Hepatocyte (in vitro differentiated cells): ENCODE measurements around the gene NINJ1.

ENCODE experiments used
- EZH2 ChIP-seq: fragments of 200-600 bp; sonication (generic); IDR thresholded peaks from 2 replicates; pipeline ENCODE4 v1.6.1; 2016; ENCODE audit warnings: antibody characterized with exemption, mild to moderate bottlenecking, borderline replicate concordance
- TF ChIP-seq, protein P1 (sequence below): fragments of 200-600 bp; sonication (generic); IDR thresholded peaks from 2 replicates; pipeline ENCODE4 v1.5.1; 2016; ENCODE audit warnings: antibody characterized with exemption, mild to moderate bottlenecking; ENCODE audit not compliant: poor library complexity

DNA sequence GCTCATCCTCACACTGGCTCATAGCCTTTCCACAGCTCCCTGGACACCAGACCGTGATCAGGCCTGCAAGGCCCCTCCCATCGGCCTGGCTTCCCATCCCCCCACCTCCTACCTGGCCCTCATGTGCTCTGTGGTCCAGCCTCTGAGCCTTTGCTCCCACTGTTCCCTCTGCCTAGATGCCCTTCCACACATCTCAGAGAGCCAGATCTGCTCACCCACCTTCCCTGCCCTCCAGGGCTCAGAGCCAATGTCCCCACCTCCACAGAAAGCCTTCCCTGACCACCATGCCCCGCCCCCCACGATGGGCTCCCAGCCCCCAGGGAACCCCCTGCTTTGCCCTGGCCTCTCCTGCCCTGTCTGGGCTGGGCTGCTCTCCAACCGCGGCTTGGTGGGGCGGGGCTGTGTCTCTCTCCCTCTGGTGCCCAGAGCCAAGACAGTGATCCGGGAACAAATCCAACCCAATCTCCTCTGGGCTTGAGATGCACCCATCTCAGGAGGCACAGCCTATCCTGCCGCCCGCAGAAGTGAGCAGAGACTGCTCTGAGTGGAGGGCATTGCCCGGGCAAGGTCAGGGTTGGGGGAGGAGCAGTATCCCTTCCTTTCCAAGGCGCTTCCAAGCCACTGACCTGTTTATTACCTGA lies 1.6 kb downstream of the NINJ1 start:
- TF ChIP-seq, protein P1, sequence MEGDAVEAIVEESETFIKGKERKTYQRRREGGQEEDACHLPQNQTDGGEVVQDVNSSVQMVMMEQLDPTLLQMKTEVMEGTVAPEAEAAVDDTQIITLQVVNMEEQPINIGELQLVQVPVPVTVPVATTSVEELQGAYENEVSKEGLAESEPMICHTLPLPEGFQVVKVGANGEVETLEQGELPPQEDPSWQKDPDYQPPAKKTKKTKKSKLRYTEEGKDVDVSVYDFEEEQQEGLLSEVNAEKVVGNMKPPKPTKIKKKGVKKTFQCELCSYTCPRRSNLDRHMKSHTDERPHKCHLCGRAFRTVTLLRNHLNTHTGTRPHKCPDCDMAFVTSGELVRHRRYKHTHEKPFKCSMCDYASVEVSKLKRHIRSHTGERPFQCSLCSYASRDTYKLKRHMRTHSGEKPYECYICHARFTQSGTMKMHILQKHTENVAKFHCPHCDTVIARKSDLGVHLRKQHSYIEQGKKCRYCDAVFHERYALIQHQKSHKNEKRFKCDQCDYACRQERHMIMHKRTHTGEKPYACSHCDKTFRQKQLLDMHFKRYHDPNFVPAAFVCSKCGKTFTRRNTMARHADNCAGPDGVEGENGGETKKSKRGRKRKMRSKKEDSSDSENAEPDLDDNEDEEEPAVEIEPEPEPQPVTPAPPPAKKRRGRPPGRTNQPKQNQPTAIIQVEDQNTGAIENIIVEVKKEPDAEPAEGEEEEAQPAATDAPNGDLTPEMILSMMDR: no peak
- TF ChIP-seq EZH2: no peak
